Measurements from ENCODE around the gene PRKAG2. TPM values are rescaled to one million over a fixed set of nuclear protein-coding genes. Genes with fewer than 3 reads are reported as not detected.

PRKAG2 gene
- total RNA-seq, 1 donor from 2014 or later, result 21.1 TPM

DNA sequence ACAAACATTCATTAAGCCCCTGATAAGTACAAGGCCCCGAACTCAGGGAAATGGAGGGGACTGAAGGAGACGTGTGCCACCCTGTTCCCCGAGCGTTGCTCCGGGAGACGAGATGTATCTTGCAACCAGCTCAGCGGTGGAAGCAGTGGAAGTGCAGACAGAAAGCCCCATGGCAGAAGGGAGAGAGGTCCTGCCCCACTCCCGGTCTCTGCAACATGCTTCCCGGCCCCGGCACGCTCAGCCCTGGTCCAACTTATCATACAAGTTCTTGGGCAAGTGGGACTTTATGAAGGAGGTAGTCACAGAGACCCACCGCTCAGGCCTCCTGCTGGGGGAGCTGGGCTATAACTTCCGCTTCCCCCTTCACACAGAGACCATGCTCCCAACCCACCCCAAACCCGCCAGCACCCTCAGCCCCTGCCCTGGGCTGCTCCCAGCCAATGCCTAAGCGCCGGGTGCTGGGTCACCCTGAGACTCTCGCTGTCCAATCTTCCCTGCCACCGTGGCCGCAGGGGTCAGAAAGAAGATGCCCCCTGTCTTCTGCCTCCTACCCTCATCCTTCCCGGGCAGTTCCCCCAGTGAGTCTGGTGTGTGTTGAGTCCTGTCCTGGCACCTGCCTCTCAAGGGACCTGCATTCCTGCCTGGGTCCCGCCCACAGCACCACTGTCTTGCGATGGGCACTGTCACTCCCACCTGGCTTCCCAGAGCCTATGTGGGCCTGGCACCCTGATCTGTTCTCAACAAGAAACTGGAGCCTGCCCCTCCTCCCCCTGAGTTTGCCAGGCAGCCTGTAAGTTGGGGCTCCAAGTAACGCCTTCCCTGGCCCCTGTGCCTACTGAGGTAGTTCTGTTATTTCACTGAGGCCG lies 157.7 kb downstream of the PRKAG2 start:
- TF ChIP-seq CTCF (IDR thresholded peaks at IDR 0.05; ENCODE audit: insufficient read depth, low read length, poor library complexity, severe bottlenecking), result no peak
- Histone ChIP-seq H3K4me3 (ENCODE audit: low read depth, low read length) (no peak overlapping the region), H3K36me3 (ENCODE audit: control insufficient read depth, insufficient read depth, low read length) (no peaks in the 10 kb centered on the region), H3K27me3 (ENCODE audit: control insufficient read depth, insufficient read depth, low read length) (no peaks in the 10 kb centered on the region)
- DNase-seq (ENCODE audit: low read depth), result no peak

DNA sequence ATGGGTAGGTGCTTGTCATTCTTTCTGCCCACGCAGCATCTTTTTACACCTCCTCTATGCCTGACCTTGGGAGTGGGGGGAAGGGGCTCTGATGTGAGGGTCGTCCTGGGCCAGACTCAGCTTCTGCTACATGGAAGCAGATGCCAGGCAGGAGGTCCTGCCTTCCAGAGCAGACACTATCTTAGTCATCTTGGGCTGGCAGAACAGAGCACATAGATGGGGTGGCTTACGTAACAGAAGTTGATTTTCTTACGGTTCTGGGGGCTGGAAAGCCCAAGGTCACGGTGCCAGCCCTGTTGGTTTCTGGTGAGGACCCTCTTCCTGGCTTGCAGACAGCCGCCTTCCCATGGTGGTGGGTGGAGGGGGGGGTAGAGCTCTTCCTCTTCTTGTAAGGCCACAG lies 159.0 kb downstream of the PRKAG2 start:
- Histone ChIP-seq H3K4me3 (ENCODE audit: low read depth, low read length) (no peak overlapping the region), H3K27me3 (ENCODE audit: control insufficient read depth, insufficient read depth, low read length) (no peaks in the 10 kb centered on the region), H3K36me3 (ENCODE audit: control insufficient read depth, insufficient read depth, low read length) (no peaks in the 10 kb centered on the region)
- no peak for TF ChIP-seq CTCF (IDR thresholded peaks at IDR 0.05; ENCODE audit: insufficient read depth, low read length, poor library complexity, severe bottlenecking)
- DNase-seq (ENCODE audit: low read depth), result no peak

DNA sequence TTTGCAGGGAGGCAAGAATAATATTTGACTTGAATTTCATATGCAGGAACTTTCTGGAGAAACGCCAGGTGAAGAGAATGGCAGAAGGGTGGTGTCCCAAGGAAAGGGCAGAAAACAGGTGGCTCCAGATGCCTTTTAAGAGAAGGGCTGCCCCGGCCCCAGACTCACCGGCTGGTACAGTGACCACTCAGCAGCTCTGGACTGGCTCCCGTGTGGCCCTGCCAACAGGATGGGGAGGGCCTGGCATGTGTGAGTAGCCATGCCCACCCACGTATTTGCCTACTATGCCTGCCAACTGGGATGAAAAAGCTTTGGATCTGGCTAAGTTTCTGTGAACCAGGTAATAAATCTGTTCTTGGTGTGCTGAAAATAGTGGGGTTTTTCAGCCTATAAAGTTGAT lies 159.5 kb downstream of the PRKAG2 start:
- H3K36me3 ChIP-seq (ENCODE audit: control insufficient read depth, insufficient read depth, low read length), result no peaks in the 10 kb centered on the region
- H3K27me3 ChIP-seq (ENCODE audit: control insufficient read depth, insufficient read depth, low read length), result no peaks in the 10 kb centered on the region
- no peak for DNase-seq (ENCODE audit: low read depth)
- TF ChIP-seq CTCF (IDR thresholded peaks at IDR 0.05; ENCODE audit: insufficient read depth, low read length, poor library complexity, severe bottlenecking), result no peak
- no peak overlapping the region for H3K4me3 ChIP-seq (ENCODE audit: low read depth, low read length)

GRCh38 chr7:151716323-151716722 lies 160.6 kb downstream of the PRKAG2 start:
- Histone ChIP-seq H3K27me3 (ENCODE audit: control insufficient read depth, insufficient read depth, low read length) (no peaks in the 10 kb centered on the region), H3K36me3 (ENCODE audit: control insufficient read depth, insufficient read depth, low read length) (no peaks in the 10 kb centered on the region), H3K4me3 (ENCODE audit: low read depth, low read length) (no peak overlapping the region)
- TF ChIP-seq CTCF (IDR thresholded peaks at IDR 0.05; ENCODE audit: insufficient read depth, low read length, poor library complexity, severe bottlenecking), result no peak
- DNase-seq (ENCODE audit: low read depth), result no peak

- TF ChIP-seq CTCF (IDR thresholded peaks at IDR 0.05; ENCODE audit: insufficient read depth, low read length, poor library complexity, severe bottlenecking), result no peak
- no peak for DNase-seq (ENCODE audit: low read depth)
- Histone ChIP-seq H3K36me3 (ENCODE audit: control insufficient read depth, insufficient read depth, low read length) (no peaks in the 10 kb centered on the region), H3K4me3 (ENCODE audit: low read depth, low read length) (no peak overlapping the region), H3K27me3 (ENCODE audit: control insufficient read depth, insufficient read depth, low read length) (no peaks in the 10 kb centered on the region)
These were observed 161.1 kb downstream of the PRKAG2 start for GRCh38 chr7:151715666-151716315.
